GM12878 (cell line): Measurements from ENCODE around the gene TNFRSF6B. TPM values are rescaled to one million over a fixed set of nuclear protein-coding genes. Genes with fewer than 3 reads are reported as not detected.

ENCODE experiments used
- ATAC-seq: fragments of 200-7000 bp; cut with Tn5 transposase; 3 replicates; pipeline ENCODE4 v1.9.1; 2020; ENCODE audit warnings: mild to moderate bottlenecking, moderate library complexity
- BruUV-seq: library from RNA; stranded (reverse); fragments of 400-500 nt; replicated peaks from 2 replicates; lab custom pipeline; 2021; lab: Mats Ljungman, UMichigan
- CTCF ChIA-PET: fragments of 300-600 bp; sonication (Branson Sonifier 250); formaldehyde crosslinking; extraction: SDS; loops from one replicate; lab custom pipeline; 2021; ENCODE audit warnings: inconsistent platforms; lab: Yijun Ruan, JAX
- POLR2A ChIA-PET: fragments of 350-600 bp; formaldehyde crosslinking; extraction: SDS; loops from one replicate; lab custom pipeline; 2021; ENCODE audit warnings: inconsistent platforms; lab: Charles Lee
- RAD21 ChIA-PET: fragments of 300-600 bp; sonication (Branson Sonifier 250); formaldehyde crosslinking; loops from one replicate; lab custom pipeline; 2023; ENCODE audit warnings: antibody characterized with exemption; ENCODE audit not compliant: unreplicated experiment; lab: Charles Lee
- SMC1A ChIA-PET: fragments of 300-600 bp; sonication (Branson Sonifier 250); formaldehyde crosslinking; loops from one replicate; lab custom pipeline; 2023; ENCODE audit not compliant: unreplicated experiment, uncharacterized antibody; lab: Charles Lee
- DNase-seq: peaks from one replicate; pipeline ENCODE4 v3.0.0-alpha.2; 2011; ENCODE audit warnings: low read depth, low spot score
- FAIRE-seq: peaks from 3 replicates; lab custom pipeline; 2011; peaks lifted over from hg19 to GRCh38; lab: Jason Lieb, UNC
- H2AFZ ChIP-seq: 2 replicates; pipeline ENCODE4 v1.6.0; 2011; ENCODE audit warnings: low read depth, low read length, control low read depth; ENCODE audit not compliant: control insufficient read depth
- H3K27ac ChIP-seq: 2 replicates; pipeline ENCODE4 v1.5.1; 2011; ENCODE audit warnings: control low read depth; ENCODE audit not compliant: control insufficient read depth, insufficient read depth
- H3K27me3 ChIP-seq, 2 experiments: replicated peaks in 1 of 2; 2 replicates each; pipeline versions ENCODE4 v1.6.0 to v1.6.1; 2011; ENCODE audit warnings: low read length in 1 of 2; ENCODE audit not compliant: control insufficient read depth in 2 of 2, insufficient read depth in 2 of 2
- H3K36me3 ChIP-seq, 2 experiments: 2 replicates each; pipeline ENCODE4 v1.5.1; 2011; ENCODE audit warnings: low read length in 1 of 2; ENCODE audit not compliant: control insufficient read depth in 2 of 2, insufficient read depth in 2 of 2
- H3K4me1 ChIP-seq: 2 replicates; pipeline ENCODE4 v1.6.1; 2011; ENCODE audit warnings: mild to moderate bottlenecking, low read length, moderate library complexity, mixed read lengths; ENCODE audit not compliant: control insufficient read depth, insufficient read depth
- H3K4me2 ChIP-seq: 2 replicates; pipeline ENCODE4 v1.6.0; 2011; ENCODE audit warnings: control low read depth; ENCODE audit not compliant: control insufficient read depth, insufficient read depth
- H3K4me3 ChIP-seq: fragments of 200-600 bp; sonication (generic); 2 replicates; pipeline ENCODE4 v1.5.1; 2016
- H3K79me2 ChIP-seq: 2 replicates; pipeline ENCODE4 v1.6.0; 2011; ENCODE audit warnings: low read length; ENCODE audit not compliant: control insufficient read depth, insufficient read depth
- H3K9ac ChIP-seq: 2 replicates; pipeline ENCODE4 v1.8.0; 2011; ENCODE audit warnings: low read length, control low read depth, mixed read lengths; ENCODE audit not compliant: control insufficient read depth, insufficient read depth
- H3K9me3 ChIP-seq: replicated peaks from 3 replicates; pipeline ENCODE4 v1.5.1; 2011; ENCODE audit warnings: mild to moderate bottlenecking, low read length; ENCODE audit not compliant: control insufficient read depth, insufficient read depth
- H4K20me1 ChIP-seq: 2 replicates; pipeline ENCODE4 v1.6.0; 2011; ENCODE audit not compliant: control insufficient read depth, insufficient read depth
- CBX3 ChIP-seq: fragments of 200-600 bp; sonication (generic); IDR thresholded peaks from 2 replicates; pipeline ENCODE4 v1.6.1; 2016; ENCODE audit warnings: low read depth, borderline replicate concordance
- E2F8 ChIP-seq: fragments of 450-650 bp; IDR thresholded peaks from 2 replicates; pipeline ENCODE4 v1.6.1; 2018; ENCODE audit warnings: mild to moderate bottlenecking, low read depth, moderate library complexity; ENCODE audit not compliant: partially characterized antibody
- E4F1 ChIP-seq: fragments of 450-650 bp; IDR thresholded peaks from 2 replicates; pipeline ENCODE4 v1.6.1; 2018; ENCODE audit warnings: borderline replicate concordance, mild to moderate bottlenecking; ENCODE audit not compliant: partially characterized antibody
- EP300 ChIP-seq, 2 experiments: fragments of 150-350 bp in 1 of 2; IDR thresholded peaks; 2 replicates each; pipeline ENCODE4 v1.6.1; 2011 to 2012; ENCODE audit warnings: low read depth in 2 of 2, low read length in 2 of 2, borderline replicate concordance in 1 of 2, improper control_type of control experiment in 1 of 2, inconsistent platforms in 1 of 2; ENCODE audit not compliant: control insufficient read depth in 1 of 2
- ESRRA ChIP-seq: IDR thresholded peaks from 2 replicates; pipeline ENCODE4 v1.6.1; 2012; ENCODE audit warnings: mild to moderate bottlenecking, low read length, improper control_type of control experiment
- FOS ChIP-seq: IDR thresholded peaks from 3 replicates; pipeline ENCODE4 v1.6.1; 2011; ENCODE audit warnings: borderline replicate concordance; ENCODE audit not compliant: insufficient read length; ENCODE audit errors: extremely low read depth
- MYC ChIP-seq: IDR thresholded peaks from 2 replicates; pipeline ENCODE4 v1.6.1; 2011; ENCODE audit warnings: mild to moderate bottlenecking, low read length, moderate library complexity, inconsistent platforms; ENCODE audit not compliant: insufficient read depth, insufficient replicate concordance, insufficient read length, severe bottlenecking
- NBN ChIP-seq: fragments of 450-650 bp; IDR thresholded peaks from 2 replicates; pipeline ENCODE4 v1.6.1; 2016
- PAX8 ChIP-seq: fragments of 450-650 bp; IDR thresholded peaks from 2 replicates; pipeline ENCODE4 v1.6.1; 2017; ENCODE audit warnings: mild to moderate bottlenecking, moderate library complexity
- POLR2AphosphoS2 ChIP-seq: IDR thresholded peaks from 2 replicates; pipeline ENCODE4 v1.6.1; 2011; ENCODE audit warnings: low read depth, mild to moderate bottlenecking, low read length, improper control_type of control experiment, moderate library complexity
- POLR2AphosphoS5 ChIP-seq: IDR thresholded peaks from 2 replicates; pipeline ENCODE4 v1.6.1; 2011; ENCODE audit warnings: mild to moderate bottlenecking, low read length, inconsistent platforms
- POU2F2 ChIP-seq: IDR thresholded peaks from 3 replicates; pipeline ENCODE4 v1.6.1; 2011; ENCODE audit warnings: low read depth, mild to moderate bottlenecking, low read length, borderline replicate concordance
- RB1 ChIP-seq: fragments of 450-650 bp; formaldehyde crosslinking; IDR thresholded peaks from 2 replicates; pipeline ENCODE4 v1.6.1; 2017; ENCODE audit warnings: mild to moderate bottlenecking, borderline replicate concordance
- RUNX3 ChIP-seq: IDR thresholded peaks from 2 replicates; pipeline ENCODE4 v1.6.1; 2012; ENCODE audit warnings: low read length, inconsistent platforms
- WGBS: methylation state at CpG from one replicate; pipeline ENCODE4 v1.1.6; 2016; ENCODE audit warnings: low lambda C conversion rate; ENCODE audit not compliant: insufficient replicate concordance, insufficient coverage; ENCODE audit errors: missing lambda C conversion rate; 5-methylcytosine and 5-hydroxymethylcytosine counted together
- in situ Hi-C: fragments of 300-500 bp; cut with MboI; formaldehyde crosslinking; loops from 9 replicates; pipeline ENCODE4 v1.14.3; 2018; ENCODE audit warnings: mixed read lengths
- intact Hi-C: fragments of 100-400 bp; cut with micrococcal nuclease; formaldehyde crosslinking; loops from one replicate; pipeline ENCODE4 v1.14.2; 2022; ENCODE audit not compliant: unreplicated experiment
- polyA plus RNA-seq, 11 experiments: library from polyadenylated mRNA; depleted of rRNA in 4 of 11; unstranded in 6 of 11; stranded (reverse) in 5 of 11; fragments of >200 nt; fragmentation: Nextera tagmentation in 4 of 11; fragmentation: Illumina TruSeq in 1 of 11; extraction: Ambion mirVana in 4 of 11; extraction: Trizol in 1 of 11; gene quantifications; 1 replicate in 1 of 11; 2 replicates in 10 of 11; pipeline versions ENCODE4 v1.2.1 to v1.2.3, GENCODE V29; 2011 to 2016; ENCODE audit warnings: inconsistent platforms in 2 of 11, missing spikeins in 2 of 11, low read depth in 1 of 11
- total RNA-seq, 4 experiments: library from RNA; depleted of rRNA in 3 of 4; stranded (reverse); fragments of >200 nt in 3 of 4; fragmentation: Illumina TruSeq in 1 of 4; extraction: Trizol in 1 of 4; gene quantifications; 2 replicates each; pipeline versions ENCODE4 v1.2.1 to v1.2.3, GENCODE V29; 2013 to 2021
- TF ChIP-seq, protein P1 (sequence below): IDR thresholded peaks from 2 replicates; pipeline ENCODE4 v1.6.1; 2012; ENCODE audit warnings: low read depth, low read length, improper control_type of control experiment
- TF ChIP-seq, protein P2 (sequence below): IDR thresholded peaks from 2 replicates; pipeline ENCODE4 v1.6.1; 2012; ENCODE audit warnings: low read depth, low read length, improper control_type of control experiment

TNFRSF6B gene
- total and polyA plus RNA-seq, 10 of the 15 experiments (the other 5 are each of a cell fraction or from before 2014, with no cell fraction given), result 0.67 to 2.2 (median 1.8) TPM; not detected in 7

DNA sequence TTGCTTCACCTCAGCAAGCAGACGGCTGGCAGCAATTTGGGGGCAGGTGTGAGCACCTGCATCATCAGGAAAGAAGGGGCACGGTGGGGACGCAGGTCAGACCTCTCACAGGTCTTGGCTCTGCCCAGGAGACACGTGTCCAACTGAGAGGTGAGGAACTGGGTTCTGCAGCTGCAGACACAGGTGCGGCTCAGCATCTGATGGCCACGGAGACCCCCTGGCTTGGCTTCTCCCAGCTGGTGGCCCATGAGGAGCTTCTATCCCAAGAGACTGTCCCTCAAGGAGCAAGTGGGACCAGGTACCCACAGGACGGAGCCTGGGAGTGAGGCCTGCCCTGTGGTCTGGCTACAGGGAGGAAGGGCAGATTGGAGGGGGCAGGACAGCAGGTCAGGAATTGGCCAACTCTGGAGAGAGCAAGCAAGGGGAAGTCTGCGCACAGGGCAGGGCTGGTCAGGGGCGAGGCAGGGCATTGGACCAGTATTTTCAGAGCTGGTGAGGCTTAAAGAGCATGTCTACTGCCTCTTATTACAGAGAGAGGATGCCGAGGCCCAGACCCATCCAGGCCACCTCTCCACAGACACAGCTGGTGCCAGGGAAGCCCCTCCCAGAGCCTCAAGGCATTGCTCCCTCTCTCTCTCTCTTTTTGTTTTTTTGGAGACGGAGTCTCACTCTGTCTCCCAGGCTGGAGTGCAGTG lies 47.4 kb upstream of the TNFRSF6B start:
- WGBS, result 42% methylated on average over 11 of the region's 11 CpGs
- H2AFZ ChIP-seq, result no peak overlapping the region
- H3K9ac ChIP-seq, result no peak overlapping the region
- H3K9me3 ChIP-seq, result no peaks in the 10 kb centered on the region
- peaks cover under 1 to 4% of the 10 kb centered on the region in 2 experiments; a peak in 3 of 4 replicates for H3K27me3 ChIP-seq
- H3K4me2 ChIP-seq, result no peak overlapping the region
- H3K27ac ChIP-seq, result no peak overlapping the region
- ChIA-PET RAD21 (no interaction called here), POLR2A (no interaction called here), SMC1A (interaction anchor here (1.2 kb wide), 1 partner anchor 80 kb away, joined by 3 read pairs; no protein-coding TSS in a partner anchor), CTCF (interaction anchor here (0.6 to 1.0 kb wide), 2 partner anchors 9 to 471 kb away, joined by 3 to 4 read pairs; partner anchors contain the start of gene RTEL1)
- H4K20me1 ChIP-seq, result no peaks in the 10 kb centered on the region
- BruUV-seq, result no TSS peak
- FAIRE-seq (no peak), ATAC-seq (no peak), DNase-seq (no peak)
- no peak overlapping the region for H3K4me3 ChIP-seq
- in situ Hi-C loops, result no loop called here
- H3K4me1 ChIP-seq, result no peaks in the 10 kb centered on the region
- H3K79me2 ChIP-seq, result no peaks in the 10 kb centered on the region
- no peaks in the 10 kb centered on the region for H3K36me3 ChIP-seq
- intact Hi-C loops, result no loop called here
- TF ChIP-seq RUNX3, result no peak
- TF ChIP-seq ESRRA, result no peak
- no peak for TF ChIP-seq POLR2AphosphoS2
- no peak for TF ChIP-seq CBX3
- no peak for TF ChIP-seq EP300 (IDR thresholded peaks at IDR 0.05; ENCODE audit: borderline replicate concordance in 1 of 2, control insufficient read depth in 1 of 2, low read depth in 2 of 2, low read length in 2 of 2)
- TF ChIP-seq, protein P1, sequence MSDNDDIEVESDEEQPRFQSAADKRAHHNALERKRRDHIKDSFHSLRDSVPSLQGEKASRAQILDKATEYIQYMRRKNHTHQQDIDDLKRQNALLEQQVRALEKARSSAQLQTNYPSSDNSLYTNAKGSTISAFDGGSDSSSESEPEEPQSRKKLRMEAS, result no peak
- TF ChIP-seq MYC, result no peak
- no peak for TF ChIP-seq FOS
- TF ChIP-seq POU2F2, result no peak
- TF ChIP-seq E2F8, result no peak
- no peak for TF ChIP-seq NBN
- TF ChIP-seq, protein P2, sequence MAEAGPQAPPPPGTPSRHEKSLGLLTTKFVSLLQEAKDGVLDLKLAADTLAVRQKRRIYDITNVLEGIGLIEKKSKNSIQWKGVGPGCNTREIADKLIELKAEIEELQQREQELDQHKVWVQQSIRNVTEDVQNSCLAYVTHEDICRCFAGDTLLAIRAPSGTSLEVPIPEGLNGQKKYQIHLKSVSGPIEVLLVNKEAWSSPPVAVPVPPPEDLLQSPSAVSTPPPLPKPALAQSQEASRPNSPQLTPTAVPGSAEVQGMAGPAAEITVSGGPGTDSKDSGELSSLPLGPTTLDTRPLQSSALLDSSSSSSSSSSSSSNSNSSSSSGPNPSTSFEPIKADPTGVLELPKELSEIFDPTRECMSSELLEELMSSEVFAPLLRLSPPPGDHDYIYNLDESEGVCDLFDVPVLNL, result no peak
- no peak for TF ChIP-seq E4F1
- no peak for TF ChIP-seq PAX8
- no peak for TF ChIP-seq POLR2AphosphoS5
- TF ChIP-seq RB1, result no peak
